CD4-positive, alpha-beta T cell treated with Interleukin-6 for 4 hours (primary cell): Measurements from ENCODE around the gene AJM1.
"Not testable (repeated sequence)": the region's sequence is repeated elsewhere in the genome, so short reads cannot be mapped to it uniquely, and the experiment has no call there.

ENCODE experiments used
- DNase-seq: peaks from one replicate; pipeline ENCODE4 v3.0.0-alpha.2; 2020; ENCODE audit warnings: mixed read lengths

AJM1 gene

GRCh38 chr9:136842380-136842948 is at the start of gene AJM1:
Gene AJM1, plus strand, starts transcription at chr9:136842478. Its CDS starts 1,937 bp downstream, at chr9:136844415.
- peak; percentile 81 for DNase-seq

GRCh38 chr9:136793086-136793946 is 49.0 kb upstream of the AJM1 start:
- DNase-seq = no peak

GRCh38 chr9:136794281-136794999 is 47.8 kb upstream of the AJM1 start:
- no peak for DNase-seq

GRCh38 chr9:136795000-136795348 is 47.3 kb upstream of the AJM1 start:
- DNase-seq = no peak

GRCh38 chr9:136796238-136796774 is 46.0 kb upstream of the AJM1 start, which contains the start of gene CCDC183:
Gene CCDC183, plus strand, starts transcription at chr9:136796338. Its CDS starts 60 bp downstream, at chr9:136796398.
- DNase-seq = no peak

GRCh38 chr9:136796775-136797347 is 45.4 kb upstream of the AJM1 start:
- not testable (repeated sequence) for DNase-seq

- no peak for DNase-seq
These were observed 43.6 kb upstream of the AJM1 start for GRCh38 chr9:136798708-136799078.

- no peak for DNase-seq
These were observed 43.0 kb upstream of the AJM1 start for GRCh38 chr9:136799079-136799853.

GRCh38 chr9:136799854-136800657 is 42.2 kb upstream of the AJM1 start:
- DNase-seq = peak; percentile 98

- no peak for DNase-seq
These were observed 40.0 kb upstream of the AJM1 start for GRCh38 chr9:136802321-136802720.

GRCh38 chr9:136803009-136803550 is 39.2 kb upstream of the AJM1 start:
- not testable (repeated sequence) for DNase-seq

- no peak for DNase-seq
These were observed 38.4 kb upstream of the AJM1 start for GRCh38 chr9:136803551-136804508.

GRCh38 chr9:136804509-136805206 is 37.6 kb upstream of the AJM1 start:
- no peak for DNase-seq

GRCh38 chr9:136805207-136805740 is 37.0 kb upstream of the AJM1 start:
- DNase-seq = no peak

GRCh38 chr9:136806067-136806466 is 36.2 kb upstream of the AJM1 start:
- DNase-seq = no peak

GRCh38 chr9:136806631-136807201 is 35.6 kb upstream of the AJM1 start:
- no peak for DNase-seq

GRCh38 chr9:136807281-136808074 is 34.8 kb upstream of the AJM1 start, which contains the start of gene RABL6:
Gene RABL6, plus strand, starts transcription at chr9:136807948. Its CDS starts 249 bp downstream, at chr9:136808197.
- peak; percentile 82 for DNase-seq
